CD4-positive, alpha-beta T cell (primary cell): Measurements from ENCODE around the gene SLC5A2. TPM values are rescaled to one million over a fixed set of nuclear protein-coding genes. Genes with fewer than 3 reads are reported as not detected.
"Not testable (repeated sequence)": the region's sequence is repeated elsewhere in the genome, so short reads cannot be mapped to it uniquely, and the experiment has no call there.

ENCODE experiments used
- ATAC-seq: fragments of 200-7000 bp; cut with Tn5 transposase; one replicate; pipeline ENCODE4 v1.10.0; 2022; ENCODE audit warnings: mild to moderate bottlenecking; ENCODE audit not compliant: poor library complexity
- CTCF ChIA-PET: fragments of 350-600 bp; sonication (Branson Sonifier 250); formaldehyde crosslinking; loops from one replicate; lab custom pipeline; 2021; ENCODE audit warnings: antibody characterized with exemption, inconsistent platforms; lab: Charles Lee
- POLR2A ChIA-PET: fragments of 350-600 bp; sonication (Branson Sonifier 250); formaldehyde crosslinking; loops from one replicate; lab custom pipeline; 2021; ENCODE audit warnings: antibody characterized with exemption, inconsistent platforms; lab: Charles Lee
- DNase-seq, 14 experiments: peaks; one replicate each; pipeline ENCODE4 v3.0.0-alpha.2; 2013 to 2020; ENCODE audit warnings: mixed read lengths in 2 of 14
- H3K27ac ChIP-seq, 2 donors: one replicate each; pipeline versions ENCODE4 v1.5.1 to v1.7.0; 2013; ENCODE audit warnings: low read length in 2 of 2, low read depth in 1 of 2, mild to moderate bottlenecking in 1 of 2
- H3K27me3 ChIP-seq, 2 experiments: 1 replicate in 1 of 2; 2 replicates in 1 of 2; pipeline versions ENCODE4 v1.6.1 to v1.7.0; 2013; ENCODE audit warnings: low read length in 2 of 2, control low read depth in 1 of 2, mild to moderate bottlenecking in 1 of 2, moderate library complexity in 1 of 2; ENCODE audit not compliant: insufficient read depth in 2 of 2, control insufficient read depth in 1 of 2
- H3K36me3 ChIP-seq: one replicate; pipeline ENCODE4 v1.6.1; 2013; ENCODE audit warnings: low read length, control low read depth; ENCODE audit not compliant: insufficient read depth
- H3K4me1 ChIP-seq: one replicate; pipeline ENCODE4 v1.6.1; 2013; ENCODE audit warnings: low read length, control low read depth; ENCODE audit not compliant: insufficient read depth
- H3K4me3 ChIP-seq: one replicate; pipeline ENCODE4 v1.5.1; 2013; ENCODE audit warnings: mild to moderate bottlenecking, low read length, moderate library complexity
- H3K9me3 ChIP-seq, 2 experiments: 1 replicate in 1 of 2; 2 replicates in 1 of 2; pipeline versions ENCODE4 v1.6.1 to v1.7.0; 2013; ENCODE audit warnings: low read length in 2 of 2, mild to moderate bottlenecking in 2 of 2, control low read depth in 1 of 2, moderate library complexity in 1 of 2; ENCODE audit not compliant: control insufficient read depth in 1 of 2, insufficient read depth in 1 of 2
- H3K27ac Mint-ChIP-seq: one replicate; pipeline ENCODE4 v1.8.0; 2020; ENCODE audit warnings: mixed read lengths
- H3K27me3 Mint-ChIP-seq: one replicate; pipeline ENCODE4 v1.8.0; 2021; ENCODE audit warnings: mixed read lengths
- H3K36me3 Mint-ChIP-seq: one replicate; pipeline ENCODE4 v1.8.0; 2021; ENCODE audit warnings: low read depth, mixed read lengths
- H3K4me1 Mint-ChIP-seq: one replicate; pipeline ENCODE4 v1.8.0; 2021; ENCODE audit warnings: low read depth, mixed read lengths
- H3K4me3 Mint-ChIP-seq: one replicate; pipeline ENCODE4 v1.8.0; 2020; ENCODE audit warnings: mild to moderate bottlenecking, mixed read lengths
- H3K9me3 Mint-ChIP-seq: one replicate; pipeline ENCODE4 v1.8.0; 2020; ENCODE audit warnings: mixed read lengths
- CTCF ChIP-seq: fragments of 200-600 bp; IDR thresholded peaks from one replicate; pipeline ENCODE4 v1.8.0; 2022; ENCODE audit warnings: antibody characterized with exemption, mild to moderate bottlenecking
- intact Hi-C, 2 experiments: fragments of 100-400 bp; cut with DNase I in 1 of 2; cut with micrococcal nuclease in 1 of 2; formaldehyde crosslinking; loops; one replicate each; pipeline versions ENCODE4 v1.15.1 to v1.9.0; 2023 to 2025; cut with DNase I, micrococcal nuclease
- total RNA-seq, 174 experiments: library from RNA in 2 of 174; stranded (reverse) in 2 of 174; gene quantifications; one replicate each; pipeline ENCODE4 v1.2.3 and lab custom pipeline; 2021 to 2026

SLC5A2 gene
- total RNA-seq, 2 experiments from 2014 or later, result 4.1 to 5.3 TPM

- Mint-ChIP-seq H3K27ac (no peak overlapping the region), H3K36me3 (no peaks in the 10 kb centered on the region), H3K27me3 (no peaks in the 10 kb centered on the region), H3K4me1 (no peaks in the 10 kb centered on the region), H3K4me3 (no peak overlapping the region), H3K9me3 (no peaks in the 10 kb centered on the region)
- TF ChIP-seq CTCF, result no peak
- no peak for ATAC-seq
- no peaks in the 10 kb centered on the region for H3K4me1 ChIP-seq
- POLR2A ChIA-PET, result no interaction called here
- intact Hi-C loops, result no loop called here
- no peak overlapping the region for H3K27ac ChIP-seq
- H3K9me3 ChIP-seq, result no peaks in the 10 kb centered on the region
- CTCF ChIA-PET, result no interaction called here
- H3K27me3 ChIP-seq, result no peaks in the 10 kb centered on the region
- H3K4me3 ChIP-seq, result no peak overlapping the region
- DNase-seq, result no peak
- H3K36me3 ChIP-seq, result no peaks in the 10 kb centered on the region
These were observed 38.4 kb downstream of the SLC5A2 start for GRCh38 chr16:31521368-31521767.

- no peaks in the 10 kb centered on the region for H3K9me3 ChIP-seq
- H3K27me3 Mint-ChIP-seq, result no peaks in the 10 kb centered on the region
- no peaks in the 10 kb centered on the region for H3K4me1 Mint-ChIP-seq
- H3K27me3 ChIP-seq, result no peaks in the 10 kb centered on the region
- ChIA-PET CTCF (no interaction called here), POLR2A (no interaction called here)
- no peak overlapping the region for H3K27ac Mint-ChIP-seq
- no peaks in the 10 kb centered on the region for H3K4me1 ChIP-seq
- DNase-seq (no peak), ATAC-seq (no peak)
- H3K9me3 Mint-ChIP-seq, result no peaks in the 10 kb centered on the region
- H3K4me3 ChIP-seq, result no peak overlapping the region
- no peak overlapping the region for H3K4me3 Mint-ChIP-seq
- no peaks in the 10 kb centered on the region for H3K36me3 ChIP-seq
- intact Hi-C loops, result no loop called here
- H3K36me3 Mint-ChIP-seq, result no peaks in the 10 kb centered on the region
- no peak overlapping the region for H3K27ac ChIP-seq
- no peak for TF ChIP-seq CTCF
These were observed 39.1 kb downstream of the SLC5A2 start for GRCh38 chr16:31522071-31522470.

GRCh38 chr16:31523768-31524167 is 40.8 kb downstream of the SLC5A2 start:
- H3K27me3 ChIP-seq, intact Hi-C loops, H3K4me3 ChIP-seq, H3K4me1 Mint-ChIP-seq, H3K36me3 Mint-ChIP-seq, DNase-seq, H3K27ac Mint-ChIP-seq, H3K9me3 ChIP-seq, ATAC-seq, CTCF ChIA-PET, H3K4me3 Mint-ChIP-seq, H3K4me1 ChIP-seq, H3K36me3 ChIP-seq, POLR2A ChIA-PET, H3K9me3 Mint-ChIP-seq, H3K27ac ChIP-seq: not testable (repeated sequence)
- peaks cover 10% of the 10 kb centered on the region for H3K27me3 Mint-ChIP-seq

GRCh38 chr16:31525113-31525512 is 42.2 kb downstream of the SLC5A2 start:
- no peak for ATAC-seq
- H3K9me3 Mint-ChIP-seq, result no peaks in the 10 kb centered on the region
- H3K27ac Mint-ChIP-seq, result no peak overlapping the region
- no peak for TF ChIP-seq CTCF
- H3K4me1 ChIP-seq, result peaks cover 4% of the 10 kb centered on the region
- ChIA-PET POLR2A (no interaction called here), CTCF (no interaction called here)
- intact Hi-C loops, result no loop called here
- H3K36me3 ChIP-seq, result no peaks in the 10 kb centered on the region
- H3K27me3 Mint-ChIP-seq, result peaks cover 20% of the 10 kb centered on the region
- no peak for DNase-seq
- H3K9me3 ChIP-seq, result no peaks in the 10 kb centered on the region
- H3K36me3 Mint-ChIP-seq, result no peaks in the 10 kb centered on the region
- H3K4me1 Mint-ChIP-seq, result peaks cover 10% of the 10 kb centered on the region
- no peak overlapping the region for H3K27ac ChIP-seq
- H3K4me3 Mint-ChIP-seq, result no peak overlapping the region
- peaks cover 11 to 13% of the 10 kb centered on the region in 2 experiments for H3K27me3 ChIP-seq
- H3K4me3 ChIP-seq, result no peak overlapping the region
